ENCODE data around the gene HCN1.

GRCh38 chr5:45623832-45624231, 72.3 kb downstream of the HCN1 start:
- no peak for TF ChIP-seq CTCF (conservative IDR thresholded peaks at IDR 0.05; ENCODE audit: low read depth, low read length)
- no peak for TF ChIP-seq EZH2 (IDR thresholded peaks at IDR 0.05; ENCODE audit: borderline replicate concordance, low read depth, low read length, poor library complexity, severe bottlenecking)

Measured in A673 (cell line).